CD14-positive monocyte (primary cell): ENCODE measurements around the gene SYNE4. TPM values are rescaled to one million over a fixed set of nuclear protein-coding genes. Genes with fewer than 3 reads are reported as not detected.

Experiments
- DNase-seq, 3 donors: peaks; one replicate each; pipeline ENCODE4 v3.0.0-alpha.2; 2011 to 2022
- H2AFZ ChIP-seq: 2 replicates; pipeline ENCODE4 v1.6.0; 2012; ENCODE audit warnings: mild to moderate bottlenecking, low read depth, low read length, inconsistent platforms; ENCODE audit not compliant: insufficient read depth, poor library complexity, severe bottlenecking
- H3K27ac ChIP-seq, 2 donors: 1 replicate in 1 of 2; 2 replicates in 1 of 2; pipeline ENCODE4 v1.5.1; 2012 to 2013; ENCODE audit warnings: low read length in 2 of 2, control low read depth in 1 of 2, inconsistent platforms in 1 of 2, low read depth in 1 of 2, mild to moderate bottlenecking in 1 of 2
- H3K27me3 ChIP-seq, 2 donors: one replicate each; pipeline versions ENCODE4 v1.6.0 to v1.6.1; 2011 to 2013; ENCODE audit warnings: low read length in 2 of 2; ENCODE audit not compliant: control insufficient read depth in 2 of 2, insufficient read depth in 2 of 2
- H3K36me3 ChIP-seq, 2 donors: replicated peaks in 1 of 2; 1 replicate in 1 of 2; 2 replicates in 1 of 2; pipeline versions ENCODE4 v1.5.1 to v1.6.1; 2012 to 2013; ENCODE audit warnings: low read length in 2 of 2, control low read depth in 1 of 2, inconsistent platforms in 1 of 2, mild to moderate bottlenecking in 1 of 2; ENCODE audit not compliant: insufficient read depth in 2 of 2, control insufficient read depth in 1 of 2
- H3K4me1 ChIP-seq, 2 donors: 1 replicate in 1 of 2; 2 replicates in 1 of 2; pipeline versions ENCODE4 v1.5.1 to v1.6.1; 2012 to 2013; ENCODE audit warnings: low read length in 2 of 2, control low read depth in 1 of 2, inconsistent platforms in 1 of 2, mild to moderate bottlenecking in 1 of 2, moderate library complexity in 1 of 2; ENCODE audit not compliant: insufficient read depth in 2 of 2, control insufficient read depth in 1 of 2
- H3K4me2 ChIP-seq: replicated peaks from 2 replicates; pipeline ENCODE3; 2012; ENCODE audit warnings: low read length, moderate library complexity, mild to moderate bottlenecking; ENCODE audit not compliant: poor library complexity, severe bottlenecking; ENCODE audit errors: extremely low read depth
- H3K4me3 ChIP-seq, 3 experiments: fragments of 200-600 bp in 1 of 3; sonication (generic) in 1 of 3; replicated peaks in 1 of 3; 1 replicate in 2 of 3; 2 replicates in 1 of 3; pipeline ENCODE4 v1.5.1; 2011 to 2013; ENCODE audit warnings: low read length in 3 of 3, mild to moderate bottlenecking in 3 of 3, control low read depth in 2 of 3, low read depth in 2 of 3, inconsistent platforms in 1 of 3, moderate library complexity in 1 of 3
- H3K79me2 ChIP-seq: 2 replicates; pipeline ENCODE4 v1.6.0; 2012; ENCODE audit warnings: mild to moderate bottlenecking, control low read depth, inconsistent platforms, low read length, moderate library complexity; ENCODE audit not compliant: insufficient read depth
- H3K9ac ChIP-seq: 2 replicates; pipeline ENCODE4 v1.6.0; 2017; ENCODE audit warnings: low read length, mild to moderate bottlenecking; ENCODE audit not compliant: insufficient read depth, poor library complexity, severe bottlenecking
- H3K9me3 ChIP-seq, 2 donors: replicated peaks in 1 of 2; 1 replicate in 1 of 2; 2 replicates in 1 of 2; pipeline versions ENCODE4 v1.5.1 to v1.6.1; 2012 to 2013; ENCODE audit warnings: low read length in 2 of 2, control low read depth in 1 of 2; ENCODE audit not compliant: control insufficient read depth in 1 of 2, insufficient read depth in 1 of 2
- H4K20me1 ChIP-seq: 2 replicates; pipeline ENCODE4 v1.6.0; 2012; ENCODE audit warnings: mild to moderate bottlenecking, low read length, control low read depth, moderate library complexity; ENCODE audit not compliant: insufficient read depth
- H3K27ac Mint-ChIP-seq, 7 donors: one replicate each; pipeline ENCODE4 v1.8.0; 2020; ENCODE audit warnings: mild to moderate bottlenecking in 7 of 7, mixed read lengths in 7 of 7, moderate library complexity in 6 of 7, inconsistent platforms in 2 of 7
- H3K27me3 Mint-ChIP-seq, 3 donors: one replicate each; pipeline ENCODE4 v1.8.0; 2021 to 2022; ENCODE audit warnings: low read depth in 3 of 3, mild to moderate bottlenecking in 3 of 3, mixed read lengths in 3 of 3, moderate library complexity in 3 of 3, inconsistent platforms in 1 of 3
- H3K36me3 Mint-ChIP-seq, 2 donors: one replicate each; pipeline ENCODE4 v1.8.0; 2020; ENCODE audit warnings: mixed read lengths in 2 of 2, inconsistent platforms in 1 of 2, mild to moderate bottlenecking in 1 of 2
- H3K4me1 Mint-ChIP-seq: one replicate; pipeline ENCODE4 v1.8.0; 2020; ENCODE audit warnings: mild to moderate bottlenecking, mixed read lengths
- H3K4me3 Mint-ChIP-seq, 2 donors: one replicate each; pipeline ENCODE4 v1.8.0; 2020; ENCODE audit warnings: mild to moderate bottlenecking in 2 of 2, mixed read lengths in 2 of 2, moderate library complexity in 1 of 2
- H3K9me3 Mint-ChIP-seq, 7 donors: one replicate each; pipeline ENCODE4 v1.8.0; 2020 to 2022; ENCODE audit warnings: mixed read lengths in 7 of 7, mild to moderate bottlenecking in 6 of 7, moderate library complexity in 6 of 7, inconsistent platforms in 2 of 7
- CTCF ChIP-seq: fragments of 200-600 bp; IDR thresholded peaks from one replicate; pipeline ENCODE4 v1.8.0; 2022; ENCODE audit warnings: antibody characterized with exemption, mild to moderate bottlenecking
- WGBS: methylation state at CpG from one replicate; pipeline ENCODE4 v1.1.5; 2013; ENCODE audit warnings: missing lambda C conversion rate; ENCODE audit not compliant: insufficient coverage; 5-methylcytosine and 5-hydroxymethylcytosine counted together
- intact Hi-C, 2 donors: fragments of 100-400 bp; cut with micrococcal nuclease; formaldehyde crosslinking; loops; one replicate each; pipeline versions ENCODE4 v1.15.0 to v1.15.1; 2023
- polyA plus RNA-seq, 3 donors: library from polyadenylated mRNA; depleted of rRNA in 1 of 3; unstranded in 2 of 3; stranded (reverse) in 1 of 3; fragments of 300-500 nt in 2 of 3; fragments of >200 nt in 1 of 3; fragmentation: Illumina TruSeq in 2 of 3; gene quantifications; 1 replicate in 2 of 3; 2 replicates in 1 of 3; pipeline ENCODE4 v1.2.3, GENCODE V29; 2012 to 2021

Gene SYNE4
- polyA plus RNA-seq, 3 donors, result 0.76 TPM; not detected in 2

- no peaks in the 10 kb centered on the region for H4K20me1 ChIP-seq
- intact Hi-C loops, result no loop called here
- no peak overlapping the region for H2AFZ ChIP-seq
- DNase-seq, result no peak
- no peak overlapping the region for H3K4me3 ChIP-seq
- no peak overlapping the region for H3K27ac Mint-ChIP-seq
- H3K27me3 ChIP-seq, result peaks cover 0 to 3% of the 10 kb centered on the region in 2 donors
- H3K4me2 ChIP-seq, result no peak overlapping the region
- H3K9me3 ChIP-seq, result no peaks in the 10 kb centered on the region
- peaks cover 17 to 27% (median 25%) of the 10 kb centered on the region in 3 donors for H3K27me3 Mint-ChIP-seq
- no peak for TF ChIP-seq CTCF
- 65% methylated on average over 19 of the region's 20 CpGs for WGBS
- H3K9ac ChIP-seq, result no peak overlapping the region
- H3K27ac ChIP-seq, result no peak overlapping the region
- H3K4me3 Mint-ChIP-seq, result no peak overlapping the region
- no peaks in the 10 kb centered on the region for H3K79me2 ChIP-seq
- no peaks in the 10 kb centered on the region for H3K36me3 Mint-ChIP-seq
- no peaks in the 10 kb centered on the region for H3K4me1 ChIP-seq
- no peaks in the 10 kb centered on the region for H3K36me3 ChIP-seq
- H3K4me1 Mint-ChIP-seq, result no peaks in the 10 kb centered on the region
- peaks cover 0 to 2% (median 0%) of the 10 kb centered on the region in 7 donors for H3K9me3 Mint-ChIP-seq
Measured at GRCh38 chr19:35978832-35979365, 29.7 kb downstream of the SYNE4 start.

- no peak overlapping the region for H3K4me3 Mint-ChIP-seq
- Histone ChIP-seq H2AFZ (no peak overlapping the region), H3K4me2 (no peak overlapping the region), H3K9me3 (no peaks in the 10 kb centered on the region), H3K9ac (no peak overlapping the region), H3K4me1 (no peaks in the 10 kb centered on the region), H4K20me1 (no peaks in the 10 kb centered on the region), H3K27me3 (peaks cover 0 to 3% of the 10 kb centered on the region in 2 donors), H3K36me3 (no peaks in the 10 kb centered on the region), H3K79me2 (no peaks in the 10 kb centered on the region), H3K4me3 (no peak overlapping the region), H3K27ac (no peak overlapping the region)
- H3K27me3 Mint-ChIP-seq, result peaks cover 15 to 27% (median 25%) of the 10 kb centered on the region in 3 donors
- intact Hi-C loops, result no loop called here
- H3K9me3 Mint-ChIP-seq, result peaks cover 0 to 2% (median 0%) of the 10 kb centered on the region in 7 donors
- no peak overlapping the region for H3K27ac Mint-ChIP-seq
- H3K36me3 Mint-ChIP-seq, result no peaks in the 10 kb centered on the region
- 69% methylated on average over 5 of the region's 5 CpGs for WGBS
- TF ChIP-seq CTCF, result no peak
- no peaks in the 10 kb centered on the region for H3K4me1 Mint-ChIP-seq
- no peak for DNase-seq
Measured at GRCh38 chr19:35978271-35978670, 30.3 kb downstream of the SYNE4 start.
